Measurements from ENCODE around the gene CD63.

CD63 gene

DNA sequence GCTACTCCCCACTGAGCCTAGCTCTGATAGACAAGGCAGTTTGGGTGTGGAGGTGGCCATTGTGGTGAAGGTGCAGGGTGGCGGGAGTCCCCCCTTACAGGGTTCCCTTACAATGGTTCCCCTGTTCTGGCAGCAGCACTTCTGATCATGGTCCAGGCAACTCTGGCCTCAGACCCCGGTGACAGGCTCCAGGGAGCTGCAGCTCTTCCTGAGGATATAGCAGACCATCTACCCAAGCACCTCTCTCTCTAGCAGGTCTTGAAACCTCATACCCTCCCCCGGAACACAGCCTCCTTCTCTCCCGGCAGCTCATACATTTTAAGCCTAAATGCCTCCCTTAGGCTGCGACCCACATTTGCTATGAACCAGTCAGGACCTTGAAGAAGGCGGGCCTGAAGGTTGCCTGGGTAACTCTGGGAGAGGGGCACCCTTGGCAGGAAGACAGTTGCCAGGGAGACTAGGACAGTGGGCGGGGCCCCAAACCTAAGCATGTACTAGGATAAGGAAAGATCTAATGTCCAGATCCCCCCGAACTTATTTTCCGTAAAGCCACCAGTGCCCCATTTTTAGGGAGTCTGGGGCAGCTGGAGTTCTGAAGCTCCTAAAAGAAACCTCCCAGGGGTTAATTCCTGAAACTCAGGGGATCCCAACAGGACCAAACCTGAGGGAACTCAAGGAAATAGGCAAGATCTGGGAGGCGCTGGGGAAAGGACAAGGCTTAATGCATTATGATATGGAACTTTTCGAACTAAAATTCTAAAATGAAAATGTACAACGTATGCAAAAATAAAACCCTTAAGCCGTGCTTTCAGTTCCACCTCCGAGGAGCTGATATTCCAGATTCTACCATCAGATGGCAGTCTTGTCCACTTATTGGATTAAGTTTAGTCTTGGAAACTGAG lies 9.6 kb upstream of the CD63 start:
- H3K27ac ChIP-seq (ENCODE audit: low read length) = peak overlapping the region; percentile 71

DNA sequence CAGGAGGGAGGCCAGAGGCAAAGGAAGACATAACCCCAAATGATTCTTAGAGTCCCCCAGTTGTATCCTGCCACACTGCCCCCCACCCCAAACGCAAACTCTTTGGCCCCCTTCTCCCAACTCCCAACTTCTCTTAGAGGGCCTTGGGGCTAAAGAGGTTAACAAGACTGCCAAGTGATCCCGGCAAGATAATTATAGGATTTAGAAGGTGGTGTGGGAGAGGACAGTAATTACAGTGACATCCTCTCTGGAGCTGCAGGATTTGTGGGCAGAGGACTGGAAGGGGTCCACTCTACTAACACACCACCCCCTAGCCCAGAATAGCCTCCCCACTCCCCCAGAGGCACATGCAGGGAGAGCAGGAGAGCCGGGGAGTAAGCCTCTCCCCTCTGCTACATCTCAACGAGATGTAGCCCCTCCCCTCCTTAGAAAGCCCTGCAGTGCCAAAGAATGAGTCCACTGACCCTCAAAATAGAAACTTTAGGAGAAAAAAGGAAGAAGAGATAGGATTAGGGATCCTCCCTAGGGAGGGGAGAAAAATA lies 8.8 kb upstream of the CD63 start:
- H3K27ac ChIP-seq (ENCODE audit: low read length) = peak overlapping the region; percentile 71
- H3K27me3 ChIP-seq (ENCODE audit: control insufficient read depth in 1 of 2, insufficient read depth in 2 of 2, low read length in 2 of 2) = no peaks in the 10 kb centered on the region
- H3K9me3 ChIP-seq (ENCODE audit: control insufficient read depth in 2 of 2, low read length in 2 of 2) = no peaks in the 10 kb centered on the region
- no peaks in the 10 kb centered on the region for H3K36me3 ChIP-seq (ENCODE audit: control insufficient read depth in 2 of 2, insufficient read depth in 2 of 2, low read length in 2 of 2)
- peak overlapping the region; percentile 81 to 82 for H3K4me3 ChIP-seq (ENCODE audit: low read length in 2 of 2)
- H3K9ac ChIP-seq (ENCODE audit: low read length in 2 of 2) = peak overlapping the region; percentile 36 to 72
- H3K4me1 ChIP-seq (ENCODE audit: control insufficient read depth, insufficient read depth, low read length) = peaks cover 25% of the 10 kb centered on the region

More for the DNA sequence above, 9.6 kb upstream of the CD63 start:
- no peaks in the 10 kb centered on the region for H3K27me3 ChIP-seq (ENCODE audit: control insufficient read depth in 1 of 2, insufficient read depth in 2 of 2, low read length in 2 of 2)
- H3K4me1 ChIP-seq (ENCODE audit: control insufficient read depth, insufficient read depth, low read length) = peaks cover 25% of the 10 kb centered on the region
- H3K9ac ChIP-seq (ENCODE audit: low read length in 2 of 2) = peak overlapping the region; percentile 72
- no peaks in the 10 kb centered on the region for H3K36me3 ChIP-seq (ENCODE audit: control insufficient read depth in 2 of 2, insufficient read depth in 2 of 2, low read length in 2 of 2)
- H3K9me3 ChIP-seq (ENCODE audit: control insufficient read depth in 2 of 2, low read length in 2 of 2) = no peaks in the 10 kb centered on the region
- peak overlapping the region; percentile 81 to 82 for H3K4me3 ChIP-seq (ENCODE audit: low read length in 2 of 2)

GRCh38 chr12:55736780-55737580 lies 8.2 kb upstream of the CD63 start:
- Histone ChIP-seq H3K4me1 (ENCODE audit: control insufficient read depth, insufficient read depth, low read length) (peaks cover 25% of the 10 kb centered on the region), H3K9ac (ENCODE audit: low read length in 2 of 2) (peak overlapping the region in 1 of 2 donors; percentile 7), H3K9me3 (ENCODE audit: control insufficient read depth in 2 of 2, low read length in 2 of 2) (no peaks in the 10 kb centered on the region), H3K36me3 (ENCODE audit: control insufficient read depth in 2 of 2, insufficient read depth in 2 of 2, low read length in 2 of 2) (peaks cover 0 to 3% of the 10 kb centered on the region in 2 donors), H3K27me3 (ENCODE audit: control insufficient read depth in 1 of 2, insufficient read depth in 2 of 2, low read length in 2 of 2) (no peaks in the 10 kb centered on the region), H3K27ac (ENCODE audit: low read length) (no peak overlapping the region), H3K4me3 (ENCODE audit: low read length in 2 of 2) (no peak overlapping the region)

DNA sequence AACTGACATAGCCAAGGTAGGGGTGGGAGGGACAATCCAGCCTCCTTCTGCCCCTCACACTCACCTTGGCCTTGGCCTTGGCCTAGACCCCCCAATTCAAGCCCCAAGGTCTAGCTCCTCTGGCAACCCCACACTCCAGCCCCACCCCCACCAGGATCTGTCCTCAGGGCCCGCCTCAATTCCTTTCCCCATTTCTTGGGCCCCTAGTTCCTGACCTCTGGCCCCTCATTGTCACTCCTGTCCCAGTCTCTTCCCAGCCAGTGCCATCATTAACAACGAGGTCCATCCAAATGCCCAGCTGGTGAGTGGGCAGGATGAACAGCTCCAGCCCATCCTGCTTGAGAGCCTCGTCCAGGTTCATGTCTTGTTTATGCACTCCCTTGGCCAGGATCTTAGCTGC lies 7.3 kb upstream of the CD63 start:
- Histone ChIP-seq H3K4me3 (ENCODE audit: low read length in 2 of 2) (no peak overlapping the region), H3K27me3 (ENCODE audit: control insufficient read depth in 1 of 2, insufficient read depth in 2 of 2, low read length in 2 of 2) (no peaks in the 10 kb centered on the region), H3K27ac (ENCODE audit: low read length) (no peak overlapping the region), H3K9me3 (ENCODE audit: control insufficient read depth in 2 of 2, low read length in 2 of 2) (no peaks in the 10 kb centered on the region), H3K9ac (ENCODE audit: low read length in 2 of 2) (no peak overlapping the region), H3K4me1 (ENCODE audit: control insufficient read depth, insufficient read depth, low read length) (peaks cover 24% of the 10 kb centered on the region), H3K36me3 (ENCODE audit: control insufficient read depth in 2 of 2, insufficient read depth in 2 of 2, low read length in 2 of 2) (peaks cover 0 to 3% of the 10 kb centered on the region in 2 donors)

GRCh38 chr12:55734595-55734994 lies 5.8 kb upstream of the CD63 start:
- no peaks in the 10 kb centered on the region for H3K9me3 ChIP-seq (ENCODE audit: control insufficient read depth in 2 of 2, low read length in 2 of 2)
- H3K27me3 ChIP-seq (ENCODE audit: control insufficient read depth in 1 of 2, insufficient read depth in 2 of 2, low read length in 2 of 2) = no peaks in the 10 kb centered on the region
- H3K27ac ChIP-seq (ENCODE audit: low read length) = no peak overlapping the region
- peaks cover 0 to 3% of the 10 kb centered on the region in 2 donors for H3K36me3 ChIP-seq (ENCODE audit: control insufficient read depth in 2 of 2, insufficient read depth in 2 of 2, low read length in 2 of 2)
- no peak overlapping the region for H3K9ac ChIP-seq (ENCODE audit: low read length in 2 of 2)
- H3K4me3 ChIP-seq (ENCODE audit: low read length in 2 of 2) = no peak overlapping the region
- H3K4me1 ChIP-seq (ENCODE audit: control insufficient read depth, insufficient read depth, low read length) = peaks cover 39% of the 10 kb centered on the region

DNA sequence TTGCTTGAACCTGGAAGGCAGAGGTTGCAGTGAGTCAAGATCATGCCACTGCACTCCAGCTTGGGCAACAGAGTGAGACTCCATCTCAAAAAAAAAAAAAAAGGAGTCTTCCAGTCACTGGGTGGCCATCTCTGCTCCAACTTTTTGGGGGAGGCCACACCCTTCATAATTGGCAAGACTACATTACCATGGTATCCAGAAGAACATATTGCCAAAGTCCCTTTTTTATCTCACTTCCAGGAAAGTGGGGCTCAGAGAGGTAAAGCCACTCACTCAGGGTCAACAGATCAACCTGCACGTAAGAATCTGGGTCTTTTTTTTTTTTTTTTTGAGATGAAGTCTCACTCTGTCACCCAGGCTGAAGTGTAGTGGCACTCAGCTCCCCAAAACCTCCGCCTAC lies 5.0 kb upstream of the CD63 start:
- no peak overlapping the region for H3K4me3 ChIP-seq (ENCODE audit: low read length in 2 of 2)
- H3K36me3 ChIP-seq (ENCODE audit: control insufficient read depth in 2 of 2, insufficient read depth in 2 of 2, low read length in 2 of 2) = peaks cover 0 to 3% of the 10 kb centered on the region in 2 donors
- peaks cover 46% of the 10 kb centered on the region for H3K4me1 ChIP-seq (ENCODE audit: control insufficient read depth, insufficient read depth, low read length)
- H3K9me3 ChIP-seq (ENCODE audit: control insufficient read depth in 2 of 2, low read length in 2 of 2) = no peaks in the 10 kb centered on the region
- no peak overlapping the region for H3K9ac ChIP-seq (ENCODE audit: low read length in 2 of 2)
- H3K27ac ChIP-seq (ENCODE audit: low read length) = no peak overlapping the region
- H3K27me3 ChIP-seq (ENCODE audit: control insufficient read depth in 1 of 2, insufficient read depth in 2 of 2, low read length in 2 of 2) = no peaks in the 10 kb centered on the region

- Histone ChIP-seq H3K27ac (ENCODE audit: low read length) (no peak overlapping the region), H3K4me1 (ENCODE audit: control insufficient read depth, insufficient read depth, low read length) (peaks cover 41% of the 10 kb centered on the region), H3K36me3 (ENCODE audit: control insufficient read depth in 2 of 2, insufficient read depth in 2 of 2, low read length in 2 of 2) (peaks cover 0 to 3% of the 10 kb centered on the region in 2 donors), H3K9ac (ENCODE audit: low read length in 2 of 2) (no peak overlapping the region), H3K27me3 (ENCODE audit: control insufficient read depth in 1 of 2, insufficient read depth in 2 of 2, low read length in 2 of 2) (no peaks in the 10 kb centered on the region), H3K9me3 (ENCODE audit: control insufficient read depth in 2 of 2, low read length in 2 of 2) (no peaks in the 10 kb centered on the region), H3K4me3 (ENCODE audit: low read length in 2 of 2) (no peak overlapping the region)
These were observed 4.3 kb upstream of the CD63 start for GRCh38 chr12:55733021-55733555.

GRCh38 chr12:55732288-55732687 lies 3.5 kb upstream of the CD63 start:
- H3K9ac ChIP-seq (ENCODE audit: low read length in 2 of 2) = no peak overlapping the region
- peaks cover 0 to 3% of the 10 kb centered on the region in 2 donors for H3K36me3 ChIP-seq (ENCODE audit: control insufficient read depth in 2 of 2, insufficient read depth in 2 of 2, low read length in 2 of 2)
- H3K27me3 ChIP-seq (ENCODE audit: control insufficient read depth in 1 of 2, insufficient read depth in 2 of 2, low read length in 2 of 2) = no peaks in the 10 kb centered on the region
- no peak overlapping the region for H3K4me3 ChIP-seq (ENCODE audit: low read length in 2 of 2)
- H3K27ac ChIP-seq (ENCODE audit: low read length) = peak overlapping the region; percentile 37
- H3K9me3 ChIP-seq (ENCODE audit: control insufficient read depth in 2 of 2, low read length in 2 of 2) = no peaks in the 10 kb centered on the region
- H3K4me1 ChIP-seq (ENCODE audit: control insufficient read depth, insufficient read depth, low read length) = peaks cover 41% of the 10 kb centered on the region

DNA sequence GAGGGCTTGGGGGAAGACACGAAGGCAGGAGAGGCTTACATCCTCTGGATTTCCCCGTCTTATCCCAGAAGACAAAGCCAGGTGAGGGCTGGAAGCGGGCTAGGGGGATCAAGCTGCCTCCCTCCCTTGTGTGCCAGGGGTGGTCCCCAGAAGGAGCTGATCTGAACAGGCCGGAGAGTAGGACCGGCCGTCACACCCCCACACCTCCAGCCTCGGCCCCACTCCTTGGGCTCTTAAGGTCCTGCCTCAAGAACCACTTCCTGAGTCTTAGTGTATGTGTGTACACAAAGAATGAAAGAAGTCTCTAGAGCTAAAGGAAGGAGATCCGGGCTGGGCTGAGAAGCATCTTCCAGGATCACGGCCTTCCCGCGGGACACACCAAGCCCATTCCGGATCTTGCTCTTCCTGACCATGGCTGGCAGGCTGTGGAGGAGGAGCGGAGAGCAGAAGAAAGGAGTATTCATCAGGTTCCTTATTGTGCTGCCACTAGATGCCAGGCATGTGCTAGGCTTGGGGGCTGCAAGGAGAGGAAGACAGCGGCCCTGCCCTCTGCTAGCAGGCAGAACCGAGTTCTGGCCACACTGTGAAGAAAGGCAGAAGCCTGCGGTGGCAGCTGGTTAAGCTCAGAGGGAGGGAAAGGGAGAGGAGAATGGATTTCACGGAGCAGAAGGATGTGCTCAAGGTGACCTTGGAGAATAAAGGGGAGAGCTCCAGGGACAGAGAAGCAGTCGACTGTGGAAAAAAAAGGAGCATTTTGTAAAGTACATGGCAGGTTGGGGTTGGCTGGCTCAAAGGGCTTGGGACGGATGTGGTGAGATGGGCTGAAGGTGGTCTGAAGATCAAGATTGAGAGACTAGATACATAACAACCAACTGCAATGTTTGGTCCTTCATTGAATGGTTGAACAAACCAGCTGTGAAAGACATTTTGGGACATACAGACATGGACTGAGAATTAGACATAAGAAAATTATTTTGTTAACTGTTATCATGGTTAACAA lies 1.3 kb upstream of the CD63 start:
- peaks cover 56% of the 10 kb centered on the region for H3K4me1 ChIP-seq (ENCODE audit: control insufficient read depth, insufficient read depth, low read length)
- H3K27me3 ChIP-seq (ENCODE audit: control insufficient read depth in 1 of 2, insufficient read depth in 2 of 2, low read length in 2 of 2) = no peaks in the 10 kb centered on the region
- H3K9ac ChIP-seq (ENCODE audit: low read length in 2 of 2) = peak overlapping the region; percentile 90 to 92
- peak overlapping the region; percentile 84 to 89 for H3K4me3 ChIP-seq (ENCODE audit: low read length in 2 of 2)
- H3K36me3 ChIP-seq (ENCODE audit: control insufficient read depth in 2 of 2, insufficient read depth in 2 of 2, low read length in 2 of 2) = peaks cover 19% of the 10 kb centered on the region in 2 donors
- no peaks in the 10 kb centered on the region for H3K9me3 ChIP-seq (ENCODE audit: control insufficient read depth in 2 of 2, low read length in 2 of 2)
- peak overlapping the region; percentile 100 for H3K27ac ChIP-seq (ENCODE audit: low read length)
